T-helper 1 cell treated with Interleukin-12 subunit alpha and Interleukin-12 subunit beta and Interleukin-4 antibody, amounts not matched to agents 30 μg/mL and 1 μg/mL, for 36 hours (primary cell): ENCODE measurements around the gene MMP12.
A peak's percentile ranks its signal among the peaks of the same experiment; 100 is the strongest.
"Not testable (repeated sequence)": the region's sequence is repeated elsewhere in the genome, so short reads cannot be mapped to it uniquely, and the experiment has no call there.

Experiments
- H3K27ac Mint-ChIP-seq: one replicate; pipeline ENCODE4 v1.8.0; 2021; ENCODE audit warnings: mild to moderate bottlenecking, mixed read lengths
- H3K27me3 Mint-ChIP-seq: one replicate; pipeline ENCODE4 v1.8.0; 2021; ENCODE audit warnings: low read depth, mixed read lengths
- H3K36me3 Mint-ChIP-seq: one replicate; pipeline ENCODE4 v1.8.0; 2021; ENCODE audit warnings: low read depth, mixed read lengths
- H3K4me1 Mint-ChIP-seq: one replicate; pipeline ENCODE4 v1.8.0; 2021; ENCODE audit warnings: low read depth, mixed read lengths
- H3K4me3 Mint-ChIP-seq: one replicate; pipeline ENCODE4 v1.8.0; 2021; ENCODE audit warnings: mild to moderate bottlenecking, moderate library complexity, mixed read lengths
- H3K9me3 Mint-ChIP-seq: one replicate; pipeline ENCODE4 v1.8.0; 2021; ENCODE audit warnings: mixed read lengths

Gene MMP12

GRCh38 chr11:102874852-102875251 lies at the start of gene MMP12:
Gene MMP12, minus strand, starts transcription at chr11:102874982. Its CDS starts 45 bp downstream, at chr11:102874937.
- H3K36me3 Mint-ChIP-seq = no peaks in the 10 kb centered on the region
- H3K9me3 Mint-ChIP-seq = no peaks in the 10 kb centered on the region
- no peak within 1 kb of the TSS for H3K4me3 Mint-ChIP-seq
- H3K27me3 Mint-ChIP-seq = peaks cover 4% of the 10 kb centered on the region
- no peaks in the 10 kb centered on the region for H3K4me1 Mint-ChIP-seq
- no peak within 1 kb of the TSS for H3K27ac Mint-ChIP-seq

DNA sequence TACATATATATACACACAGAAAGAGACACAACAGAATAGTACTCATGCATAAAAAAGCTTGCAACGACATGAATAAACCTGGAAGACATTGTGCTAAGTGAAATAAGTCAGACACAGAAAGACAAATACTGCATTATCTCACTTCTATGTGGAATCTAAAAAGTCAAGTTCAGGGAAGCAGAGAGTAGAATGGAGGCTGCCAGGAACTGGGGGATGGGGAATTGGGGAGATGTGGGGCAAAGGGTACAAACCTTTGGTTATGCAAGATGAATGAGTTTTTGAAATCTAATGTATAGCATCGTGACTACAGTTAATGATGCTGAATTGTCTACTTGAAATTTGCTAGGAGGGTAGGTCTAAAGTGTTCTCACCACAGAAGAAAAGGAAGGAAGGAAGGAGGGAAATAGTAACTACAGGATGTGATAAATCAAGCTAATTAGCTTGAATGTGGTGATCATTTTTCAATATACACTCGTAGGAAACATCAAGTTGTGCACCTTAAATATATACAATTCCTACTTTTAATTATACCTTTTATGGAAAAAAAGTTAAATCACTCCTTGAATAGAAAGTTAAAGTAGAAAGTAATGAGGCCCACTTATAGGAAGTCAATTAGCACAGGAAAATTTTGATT lies 46.9 kb upstream of the MMP12 start:
- no peak overlapping the region for H3K4me3 Mint-ChIP-seq
- no peaks in the 10 kb centered on the region for H3K9me3 Mint-ChIP-seq
- H3K27me3 Mint-ChIP-seq = no peaks in the 10 kb centered on the region
- no peaks in the 10 kb centered on the region for H3K36me3 Mint-ChIP-seq
- no peak overlapping the region for H3K27ac Mint-ChIP-seq
- peaks cover 6% of the 10 kb centered on the region for H3K4me1 Mint-ChIP-seq

DNA sequence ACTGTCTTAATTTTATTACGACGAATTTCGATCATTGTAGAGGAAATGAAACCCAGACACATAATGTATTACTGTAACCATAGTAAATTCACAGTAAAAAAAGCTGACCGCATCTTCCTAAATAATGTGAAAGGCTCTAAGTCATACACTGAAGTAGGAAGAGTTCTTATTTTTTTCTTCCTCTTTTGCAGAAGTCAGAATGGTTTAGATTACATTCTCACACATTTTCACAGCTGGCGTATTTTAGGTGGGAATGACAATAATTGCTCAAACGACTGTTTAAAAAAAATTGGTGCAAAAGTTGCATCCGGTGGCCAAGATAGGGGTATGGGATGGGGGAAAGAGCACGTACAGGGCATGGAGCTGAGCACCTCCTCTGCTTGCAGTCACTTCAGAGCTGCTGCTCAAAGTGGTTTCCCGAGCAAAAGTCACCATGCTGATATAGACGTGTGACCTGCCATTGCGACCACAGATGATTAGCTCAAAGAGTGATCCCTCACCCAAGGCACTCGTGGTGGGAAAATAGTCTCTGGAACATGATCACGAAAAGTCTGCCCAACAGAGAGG lies 45.4 kb upstream of the MMP12 start:
- Mint-ChIP-seq H3K9me3 (no peaks in the 10 kb centered on the region), H3K4me1 (peaks cover 6% of the 10 kb centered on the region), H3K27me3 (peaks cover 11% of the 10 kb centered on the region), H3K27ac (peak overlapping the region; percentile 10), H3K4me3 (peak overlapping the region; percentile 38), H3K36me3 (no peaks in the 10 kb centered on the region)

GRCh38 chr11:102915044-102915375 lies 40.2 kb upstream of the MMP12 start:
- H3K27ac Mint-ChIP-seq = no peak overlapping the region
- no peaks in the 10 kb centered on the region for H3K36me3 Mint-ChIP-seq
- H3K4me1 Mint-ChIP-seq = peaks cover 2% of the 10 kb centered on the region
- peaks cover 14% of the 10 kb centered on the region for H3K27me3 Mint-ChIP-seq
- H3K9me3 Mint-ChIP-seq = no peaks in the 10 kb centered on the region
- no peak overlapping the region for H3K4me3 Mint-ChIP-seq

DNA sequence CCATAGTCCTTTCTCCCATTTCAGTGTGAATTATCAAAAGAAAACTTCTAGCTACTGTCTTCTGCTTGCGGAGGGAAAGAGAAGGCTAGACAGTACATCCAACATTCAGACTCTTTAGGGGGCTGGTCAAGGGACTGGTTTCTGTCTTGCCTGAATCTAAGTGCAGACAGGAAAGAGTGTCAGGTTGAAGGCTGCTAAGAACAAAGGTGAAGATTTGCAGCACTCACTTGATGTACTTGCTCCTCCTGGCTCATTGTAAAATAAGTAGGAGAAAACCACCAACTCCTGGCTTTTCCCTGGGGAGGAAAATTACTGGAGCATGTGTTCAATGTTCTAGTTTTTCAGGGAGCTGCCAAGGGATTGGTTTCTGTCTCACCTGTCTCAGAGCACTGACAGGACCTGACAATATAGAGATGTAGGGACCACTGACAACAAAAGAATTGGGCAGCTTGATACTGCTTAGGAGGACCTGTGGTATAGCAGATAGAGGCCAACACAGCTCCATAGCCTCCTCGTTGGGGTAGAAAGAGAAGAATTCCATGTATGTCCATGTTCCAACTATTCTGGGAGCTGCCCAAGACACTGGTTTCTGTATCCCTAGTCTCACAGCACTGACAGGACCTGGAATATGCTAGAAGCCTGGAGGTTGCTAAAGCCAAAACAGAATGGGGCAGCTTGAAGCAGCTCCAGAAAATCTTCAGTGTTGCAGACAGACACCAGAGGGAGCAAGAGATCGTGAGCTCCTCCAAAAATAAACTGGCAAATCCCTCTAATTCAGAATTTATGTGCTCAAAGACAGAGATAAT lies 39.7 kb upstream of the MMP12 start:
- Mint-ChIP-seq H3K4me1 (no peaks in the 10 kb centered on the region), H3K27me3 (peaks cover 14% of the 10 kb centered on the region), H3K4me3 (no peak overlapping the region), H3K9me3 (no peaks in the 10 kb centered on the region), H3K36me3 (no peaks in the 10 kb centered on the region), H3K27ac (no peak overlapping the region)

GRCh38 chr11:102912482-102912830 lies 37.7 kb upstream of the MMP12 start:
- Mint-ChIP-seq H3K9me3 (no peaks in the 10 kb centered on the region), H3K36me3 (no peaks in the 10 kb centered on the region), H3K4me1 (no peaks in the 10 kb centered on the region), H3K27ac (no peak overlapping the region), H3K27me3 (peaks cover 21% of the 10 kb centered on the region), H3K4me3 (no peak overlapping the region)

DNA sequence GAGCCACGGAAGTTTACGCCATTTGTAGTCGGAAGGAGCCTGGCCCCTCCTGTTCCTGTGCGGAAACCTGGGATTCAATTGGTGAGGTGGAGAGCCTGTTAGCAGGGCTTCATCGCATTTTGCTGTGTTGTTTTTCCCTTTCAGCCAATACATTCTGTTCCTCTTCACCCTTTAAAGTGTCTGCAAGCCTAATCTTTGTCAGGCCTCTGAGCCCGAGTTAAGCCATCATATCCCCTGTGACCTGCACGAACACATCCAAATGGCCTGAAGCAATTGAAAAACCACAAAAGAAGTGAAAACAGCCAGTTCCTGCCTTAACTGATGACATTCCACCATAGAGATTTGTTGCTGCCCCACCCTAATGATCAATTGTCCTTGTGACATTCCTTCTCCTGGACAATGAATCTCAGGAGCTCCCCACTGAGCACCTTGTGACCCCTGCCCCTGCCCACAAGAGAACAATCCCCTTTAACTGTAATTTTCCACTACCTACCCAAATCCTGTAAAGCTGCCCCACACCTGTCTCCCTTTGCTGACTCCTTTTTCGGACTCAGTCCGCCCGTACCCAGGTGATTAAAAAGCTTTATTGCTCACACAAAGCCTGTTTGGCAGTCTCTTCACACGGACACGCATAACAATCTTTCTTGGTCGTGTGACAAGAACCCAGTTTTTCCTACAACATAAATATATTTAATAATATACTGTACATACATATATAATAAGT lies 37.1 kb upstream of the MMP12 start:
- no peaks in the 10 kb centered on the region for H3K4me1 Mint-ChIP-seq
- no peaks in the 10 kb centered on the region for H3K9me3 Mint-ChIP-seq
- no peak overlapping the region for H3K27ac Mint-ChIP-seq
- no peak overlapping the region for H3K4me3 Mint-ChIP-seq
- peaks cover 21% of the 10 kb centered on the region for H3K27me3 Mint-ChIP-seq
- H3K36me3 Mint-ChIP-seq = no peaks in the 10 kb centered on the region

DNA sequence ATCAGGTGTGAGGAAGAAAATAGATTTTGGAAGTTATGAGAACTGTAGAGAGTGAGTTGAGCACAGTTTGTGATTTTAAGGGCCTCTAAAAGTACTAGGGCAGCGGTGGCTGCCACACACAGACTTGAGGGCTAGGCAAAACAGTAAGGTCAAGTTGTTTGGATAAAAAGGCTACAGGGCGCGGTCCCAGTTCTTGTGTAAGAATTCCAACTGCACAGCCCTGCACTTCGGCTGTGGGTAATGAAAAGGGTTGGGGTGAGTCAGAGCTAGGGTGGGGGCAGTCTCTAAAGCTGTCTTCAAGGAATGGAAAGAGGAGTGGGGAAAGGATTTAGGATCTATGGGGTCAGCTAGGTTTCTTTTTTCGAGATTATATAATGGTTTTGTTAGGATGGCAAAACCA lies 31.1 kb upstream of the MMP12 start:
- not testable (repeated sequence) for H3K27ac Mint-ChIP-seq, H3K4me1 Mint-ChIP-seq, H3K27me3 Mint-ChIP-seq, H3K4me3 Mint-ChIP-seq, H3K36me3 Mint-ChIP-seq, H3K9me3 Mint-ChIP-seq

- not testable (repeated sequence) for H3K4me3 Mint-ChIP-seq, H3K27me3 Mint-ChIP-seq, H3K9me3 Mint-ChIP-seq, H3K27ac Mint-ChIP-seq, H3K4me1 Mint-ChIP-seq, H3K36me3 Mint-ChIP-seq
Measured at GRCh38 chr11:102903895-102904294, 29.1 kb upstream of the MMP12 start.

- no peak overlapping the region for H3K4me3 Mint-ChIP-seq
- no peaks in the 10 kb centered on the region for H3K4me1 Mint-ChIP-seq
- peaks cover 3% of the 10 kb centered on the region for H3K27me3 Mint-ChIP-seq
- H3K9me3 Mint-ChIP-seq = no peaks in the 10 kb centered on the region
- no peaks in the 10 kb centered on the region for H3K36me3 Mint-ChIP-seq
- no peak overlapping the region for H3K27ac Mint-ChIP-seq
Measured at GRCh38 chr11:102900346-102900745, 25.6 kb upstream of the MMP12 start.

- Mint-ChIP-seq H3K4me1 (no peaks in the 10 kb centered on the region), H3K27me3 (peaks cover 7% of the 10 kb centered on the region), H3K27ac (no peak overlapping the region), H3K4me3 (no peak overlapping the region), H3K36me3 (no peaks in the 10 kb centered on the region), H3K9me3 (peaks cover 6% of the 10 kb centered on the region)
Measured at GRCh38 chr11:102891736-102892135, 17.0 kb upstream of the MMP12 start.

- Mint-ChIP-seq H3K36me3 (no peaks in the 10 kb centered on the region), H3K27ac (no peak overlapping the region), H3K27me3 (peaks cover 3% of the 10 kb centered on the region), H3K4me3 (no peak overlapping the region), H3K4me1 (peaks cover 4% of the 10 kb centered on the region), H3K9me3 (no peaks in the 10 kb centered on the region)
Measured at GRCh38 chr11:102886999-102887398, 12.2 kb upstream of the MMP12 start.

DNA sequence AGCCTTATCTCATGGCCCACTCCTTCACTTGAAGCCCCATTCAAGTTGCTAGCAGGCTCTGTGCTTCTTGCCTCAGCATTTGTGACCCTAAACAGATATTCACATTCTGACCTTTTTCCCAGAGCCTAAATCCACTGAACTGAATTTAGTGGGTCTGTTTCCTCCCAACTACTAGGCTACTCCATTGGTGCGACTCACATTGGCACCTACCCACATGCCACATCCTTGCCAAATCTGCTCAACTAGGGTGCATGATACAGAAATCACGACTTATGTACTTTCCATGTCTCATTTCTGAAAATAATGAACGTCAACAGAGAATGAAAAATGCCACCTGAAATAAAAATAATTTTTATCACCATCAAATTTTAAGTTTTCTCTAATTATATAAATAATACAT lies 8.4 kb upstream of the MMP12 start:
- H3K27me3 Mint-ChIP-seq = peaks cover under 1% of the 10 kb centered on the region

DNA sequence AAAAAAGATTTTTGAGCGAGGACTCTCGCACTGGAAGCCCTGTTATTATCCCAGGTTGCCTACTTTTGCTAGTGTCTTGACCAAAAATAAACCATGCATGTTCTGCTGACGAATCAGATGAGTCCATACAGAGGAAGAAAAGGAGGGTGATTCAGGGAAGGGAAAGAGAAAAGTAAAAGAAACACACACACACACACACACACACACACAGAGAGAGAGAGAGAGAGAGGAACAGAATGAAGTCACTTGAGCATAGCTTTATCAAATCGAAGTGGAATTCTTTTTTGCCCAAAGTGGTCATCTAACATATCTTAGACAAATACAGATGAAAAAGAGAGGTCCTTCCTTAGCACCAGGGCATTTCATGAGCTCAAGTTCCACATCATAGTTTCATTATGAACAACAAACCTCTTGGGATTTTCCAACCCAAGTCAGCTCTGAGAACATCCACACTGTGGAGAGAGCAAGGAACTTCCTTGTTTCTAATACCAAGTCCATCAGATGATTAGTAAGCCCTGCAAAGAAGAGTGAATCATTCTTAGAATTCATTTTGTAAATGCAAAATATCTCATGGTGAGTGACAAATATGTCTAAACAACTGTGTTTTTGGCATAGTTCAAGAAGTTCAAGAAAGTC lies 7.7 kb upstream of the MMP12 start:
- peaks cover 4% of the 10 kb centered on the region for H3K4me1 Mint-ChIP-seq
- no peaks in the 10 kb centered on the region for H3K36me3 Mint-ChIP-seq
- no peak overlapping the region for H3K4me3 Mint-ChIP-seq
- H3K27ac Mint-ChIP-seq = no peak overlapping the region
- H3K27me3 Mint-ChIP-seq = no peaks in the 10 kb centered on the region
- H3K9me3 Mint-ChIP-seq = no peaks in the 10 kb centered on the region

More for the DNA sequence above, 8.4 kb upstream of the MMP12 start:
- Mint-ChIP-seq H3K4me3 (no peak overlapping the region), H3K27ac (no peak overlapping the region), H3K9me3 (no peaks in the 10 kb centered on the region), H3K4me1 (peaks cover 4% of the 10 kb centered on the region), H3K36me3 (no peaks in the 10 kb centered on the region)
